ENCODE measurements around the gene RANBP1. TPM values are rescaled to one million over a fixed set of nuclear protein-coding genes. Genes with fewer than 3 reads are reported as not detected.
A peak's percentile ranks its signal among the peaks of the same experiment; 100 is the strongest.

RANBP1 gene
- total and polyA plus RNA-seq, 4 donors = 111 to 210 (median 177) TPM

GRCh38 chr22:20107471-20107901, 8.4 kb upstream of the RANBP1 start:
- DNase-seq (ENCODE audit: low read depth in 4 of 6, low spot score in 6 of 6) = no peak
- no peaks in the 10 kb centered on the region for H3K9me3 ChIP-seq (ENCODE audit: control insufficient read depth, insufficient read depth, low read length)
- H3K27me3 ChIP-seq (ENCODE audit: control insufficient read depth, insufficient read depth, low read length) = no peaks in the 10 kb centered on the region
- WGBS (ENCODE audit: insufficient coverage) = 94% methylated on average over 6 of the region's 7 CpGs
- no peak overlapping the region for H3K4me3 ChIP-seq (ENCODE audit: low read depth, low read length)
- peaks cover 92% of the 10 kb centered on the region for H3K36me3 ChIP-seq (ENCODE audit: control insufficient read depth, insufficient read depth, low read length)
- no peak overlapping the region for H3K27ac ChIP-seq (ENCODE audit: low read depth, low read length)
- peaks cover 13% of the 10 kb centered on the region for H3K4me1 ChIP-seq (ENCODE audit: control insufficient read depth, insufficient read depth, low read length)

- WGBS (ENCODE audit: insufficient coverage) = 86% methylated on average over 13 of the region's 13 CpGs
- no peak for DNase-seq (ENCODE audit: low read depth in 4 of 6, low spot score in 6 of 6)
- Histone ChIP-seq H3K4me3 (ENCODE audit: low read depth, low read length) (no peak overlapping the region), H3K9me3 (ENCODE audit: control insufficient read depth, insufficient read depth, low read length) (no peaks in the 10 kb centered on the region), H3K36me3 (ENCODE audit: control insufficient read depth, insufficient read depth, low read length) (peaks cover 94% of the 10 kb centered on the region), H3K4me1 (ENCODE audit: control insufficient read depth, insufficient read depth, low read length) (peaks cover 19% of the 10 kb centered on the region), H3K27ac (ENCODE audit: low read depth, low read length) (no peak overlapping the region), H3K27me3 (ENCODE audit: control insufficient read depth, insufficient read depth, low read length) (no peaks in the 10 kb centered on the region)
Observed at GRCh38 chr22:20107951-20108756, 7.8 kb upstream of the RANBP1 start.

- no peaks in the 10 kb centered on the region for H3K27me3 ChIP-seq (ENCODE audit: control insufficient read depth, insufficient read depth, low read length)
- no peaks in the 10 kb centered on the region for H3K9me3 ChIP-seq (ENCODE audit: control insufficient read depth, insufficient read depth, low read length)
- no peak overlapping the region for H3K27ac ChIP-seq (ENCODE audit: low read depth, low read length)
- 83% methylated on average over 10 of the region's 12 CpGs for WGBS (ENCODE audit: insufficient coverage)
- no peak overlapping the region for H3K4me3 ChIP-seq (ENCODE audit: low read depth, low read length)
- peaks cover 99% of the 10 kb centered on the region for H3K36me3 ChIP-seq (ENCODE audit: control insufficient read depth, insufficient read depth, low read length)
- no peak for DNase-seq (ENCODE audit: low read depth in 4 of 6, low spot score in 6 of 6)
- peaks cover 23% of the 10 kb centered on the region for H3K4me1 ChIP-seq (ENCODE audit: control insufficient read depth, insufficient read depth, low read length)
Observed at GRCh38 chr22:20108757-20109230, 7.1 kb upstream of the RANBP1 start.

GRCh38 chr22:20109411-20110358, 6.2 kb upstream of the RANBP1 start:
- H3K9me3 ChIP-seq (ENCODE audit: control insufficient read depth, insufficient read depth, low read length) = no peaks in the 10 kb centered on the region
- H3K27ac ChIP-seq (ENCODE audit: low read depth, low read length) = no peak overlapping the region
- WGBS (ENCODE audit: insufficient coverage) = 84% methylated on average over 22 of the region's 23 CpGs
- H3K36me3 ChIP-seq (ENCODE audit: control insufficient read depth, insufficient read depth, low read length) = peaks cover 100% of the 10 kb centered on the region
- no peaks in the 10 kb centered on the region for H3K27me3 ChIP-seq (ENCODE audit: control insufficient read depth, insufficient read depth, low read length)
- H3K4me3 ChIP-seq (ENCODE audit: low read depth, low read length) = no peak overlapping the region
- peaks cover 24% of the 10 kb centered on the region for H3K4me1 ChIP-seq (ENCODE audit: control insufficient read depth, insufficient read depth, low read length)
- no peak for DNase-seq (ENCODE audit: low read depth in 4 of 6, low spot score in 6 of 6)

- H3K27me3 ChIP-seq (ENCODE audit: control insufficient read depth, insufficient read depth, low read length) = no peaks in the 10 kb centered on the region
- WGBS (ENCODE audit: insufficient coverage) = 91% methylated on average over 7 of the region's 9 CpGs
- H3K4me1 ChIP-seq (ENCODE audit: control insufficient read depth, insufficient read depth, low read length) = peaks cover 30% of the 10 kb centered on the region
- DNase-seq (ENCODE audit: low read depth in 4 of 6, low spot score in 6 of 6) = no peak
- H3K36me3 ChIP-seq (ENCODE audit: control insufficient read depth, insufficient read depth, low read length) = peaks cover 100% of the 10 kb centered on the region
- no peak overlapping the region for H3K27ac ChIP-seq (ENCODE audit: low read depth, low read length)
- H3K4me3 ChIP-seq (ENCODE audit: low read depth, low read length) = no peak overlapping the region
- no peaks in the 10 kb centered on the region for H3K9me3 ChIP-seq (ENCODE audit: control insufficient read depth, insufficient read depth, low read length)
Observed at GRCh38 chr22:20110359-20110985, 5.4 kb upstream of the RANBP1 start.

GRCh38 chr22:20111045-20111688, 4.7 kb upstream of the RANBP1 start:
- 49% methylated on average over 13 of the region's 14 CpGs for WGBS (ENCODE audit: insufficient coverage)
- Histone ChIP-seq H3K27ac (ENCODE audit: low read depth, low read length) (peak overlapping the region; percentile 7), H3K36me3 (ENCODE audit: control insufficient read depth, insufficient read depth, low read length) (peaks cover 100% of the 10 kb centered on the region), H3K4me3 (ENCODE audit: low read depth, low read length) (no peak overlapping the region), H3K9me3 (ENCODE audit: control insufficient read depth, insufficient read depth, low read length) (no peaks in the 10 kb centered on the region), H3K27me3 (ENCODE audit: control insufficient read depth, insufficient read depth, low read length) (no peaks in the 10 kb centered on the region), H3K4me1 (ENCODE audit: control insufficient read depth, insufficient read depth, low read length) (peaks cover 37% of the 10 kb centered on the region)
- DNase-seq (ENCODE audit: low read depth in 4 of 6, low spot score in 6 of 6) = no peak

- H3K27ac ChIP-seq (ENCODE audit: low read depth, low read length) = peak overlapping the region; percentile 47
- H3K9me3 ChIP-seq (ENCODE audit: control insufficient read depth, insufficient read depth, low read length) = no peaks in the 10 kb centered on the region
- no peak overlapping the region for H3K4me3 ChIP-seq (ENCODE audit: low read depth, low read length)
- H3K36me3 ChIP-seq (ENCODE audit: control insufficient read depth, insufficient read depth, low read length) = peaks cover 96% of the 10 kb centered on the region
- no peaks in the 10 kb centered on the region for H3K27me3 ChIP-seq (ENCODE audit: control insufficient read depth, insufficient read depth, low read length)
- DNase-seq (ENCODE audit: low read depth in 4 of 6, low spot score in 6 of 6) = peak in 1 of 6 donors; percentile 41
- 63% methylated on average over 3 of the region's 7 CpGs for WGBS (ENCODE audit: insufficient coverage)
- H3K4me1 ChIP-seq (ENCODE audit: control insufficient read depth, insufficient read depth, low read length) = peaks cover 42% of the 10 kb centered on the region
Observed at GRCh38 chr22:20111689-20112622, 3.9 kb upstream of the RANBP1 start.

GRCh38 chr22:20112623-20113511, 3.0 kb upstream of the RANBP1 start:
- no peak for DNase-seq (ENCODE audit: low read depth in 4 of 6, low spot score in 6 of 6)
- Histone ChIP-seq H3K4me1 (ENCODE audit: control insufficient read depth, insufficient read depth, low read length) (peaks cover 43% of the 10 kb centered on the region), H3K9me3 (ENCODE audit: control insufficient read depth, insufficient read depth, low read length) (no peaks in the 10 kb centered on the region), H3K4me3 (ENCODE audit: low read depth, low read length) (no peak overlapping the region), H3K27ac (ENCODE audit: low read depth, low read length) (peak overlapping the region; percentile 47), H3K27me3 (ENCODE audit: control insufficient read depth, insufficient read depth, low read length) (no peaks in the 10 kb centered on the region), H3K36me3 (ENCODE audit: control insufficient read depth, insufficient read depth, low read length) (peaks cover 87% of the 10 kb centered on the region)
- WGBS (ENCODE audit: insufficient coverage) = 83% methylated on average over 24 of the region's 26 CpGs
